HG03060 (cell line): ENCODE data around the gene LRRIQ1.
"Not testable (repeated sequence)": the region's sequence is repeated elsewhere in the genome, so short reads cannot be mapped to it uniquely, and the experiment has no call there.

Experiments
- ATAC-seq: cut with Tn5 transposase; IDR thresholded peaks from one replicate; pipeline ENCODE4 v1.9.1; 2021; ENCODE audit warnings: low read depth, moderate number of reproducible peaks; ENCODE audit not compliant: unreplicated experiment

Gene LRRIQ1

GRCh38 chr12:85036234-85036707 lies at the start of gene LRRIQ1, which contains the start of gene TSPAN19:
TSS of gene LRRIQ1 (plus strand) at chr12:85036351. CDS start at chr12:85038177, 1,826 bp downstream.
TSS of gene TSPAN19 (minus strand) at chr12:85036277. CDS start at chr12:85029946, 6,331 bp downstream.
- ATAC-seq = peak; percentile 96

GRCh38 chr12:84986586-84986985 lies 49.6 kb upstream of the LRRIQ1 start:
- ATAC-seq = no peak

DNA sequence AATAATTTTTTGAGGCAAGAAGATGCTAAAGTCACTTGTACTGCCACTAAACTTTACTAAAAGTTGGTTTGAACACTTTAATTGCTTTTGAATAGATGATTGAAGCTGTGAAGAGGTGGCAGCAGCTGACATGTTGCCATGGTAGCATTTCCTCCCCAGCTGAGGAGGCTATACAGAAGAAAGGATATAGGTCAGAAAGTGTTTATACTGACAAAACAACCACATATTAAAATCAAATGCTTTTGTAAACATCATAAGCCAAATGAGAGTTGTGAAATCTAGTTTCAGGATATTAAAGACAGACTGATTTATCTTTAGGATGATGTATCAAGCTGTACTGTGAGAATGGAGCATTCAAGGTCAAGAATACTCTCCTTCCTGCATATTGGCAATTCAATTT lies 41.7 kb upstream of the LRRIQ1 start:
- no peak for ATAC-seq

DNA sequence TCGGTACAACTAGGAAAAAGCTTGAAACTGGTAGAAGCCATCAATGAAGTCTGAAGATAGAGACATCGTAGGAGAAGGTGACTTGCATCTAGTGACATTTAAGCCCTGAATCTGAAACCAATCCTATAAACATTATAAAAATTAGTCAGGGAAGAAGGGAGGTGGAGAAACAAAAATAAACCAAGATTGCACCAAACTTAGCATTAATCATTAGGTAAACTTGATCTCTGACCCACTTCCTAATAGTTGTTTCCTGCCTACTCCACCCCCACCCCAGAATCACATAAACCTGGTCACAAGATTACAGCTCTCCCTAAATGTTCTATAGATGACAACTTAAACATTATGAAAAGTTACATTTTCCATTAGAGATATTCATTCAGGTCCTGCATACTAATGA lies 40.5 kb upstream of the LRRIQ1 start:
- ATAC-seq = no peak

DNA sequence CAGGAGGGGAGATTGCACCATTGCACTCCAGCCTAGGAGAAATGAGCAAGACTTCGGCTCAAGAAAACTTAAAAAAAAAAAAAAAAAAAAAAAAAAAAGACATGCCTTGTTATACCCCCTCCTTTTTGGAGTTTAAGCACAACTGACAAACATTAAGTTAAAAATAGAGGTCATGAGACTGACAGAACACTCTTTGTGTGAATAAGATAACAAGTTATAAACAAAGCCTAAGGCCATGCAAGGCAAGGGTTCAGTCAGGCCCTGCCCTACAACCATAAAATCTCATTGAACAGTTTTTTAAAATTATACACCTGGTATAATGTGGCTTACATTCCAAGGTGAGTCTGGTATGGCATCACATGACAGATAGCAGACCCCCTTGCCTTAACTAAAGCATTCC lies 39.4 kb upstream of the LRRIQ1 start:
- ATAC-seq = no peak

DNA sequence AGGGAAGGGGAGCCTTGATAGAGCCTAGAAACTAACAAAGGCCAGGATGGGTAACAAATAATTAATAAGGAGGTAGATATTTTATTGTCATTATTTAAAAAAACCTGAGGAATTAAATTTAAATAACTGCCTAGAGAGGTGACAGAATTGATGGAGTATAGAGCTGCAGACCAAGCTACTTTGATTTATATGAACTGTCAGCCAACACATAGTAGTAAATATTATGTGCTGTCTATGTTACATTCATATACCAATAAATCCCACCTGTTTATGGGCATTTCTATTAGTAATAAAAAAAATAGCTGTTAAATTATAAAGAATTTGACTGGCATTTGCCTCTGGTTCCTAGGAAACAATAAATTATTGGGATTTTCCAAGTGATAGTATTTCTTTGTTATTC lies 37.8 kb upstream of the LRRIQ1 start:
- no peak for ATAC-seq

DNA sequence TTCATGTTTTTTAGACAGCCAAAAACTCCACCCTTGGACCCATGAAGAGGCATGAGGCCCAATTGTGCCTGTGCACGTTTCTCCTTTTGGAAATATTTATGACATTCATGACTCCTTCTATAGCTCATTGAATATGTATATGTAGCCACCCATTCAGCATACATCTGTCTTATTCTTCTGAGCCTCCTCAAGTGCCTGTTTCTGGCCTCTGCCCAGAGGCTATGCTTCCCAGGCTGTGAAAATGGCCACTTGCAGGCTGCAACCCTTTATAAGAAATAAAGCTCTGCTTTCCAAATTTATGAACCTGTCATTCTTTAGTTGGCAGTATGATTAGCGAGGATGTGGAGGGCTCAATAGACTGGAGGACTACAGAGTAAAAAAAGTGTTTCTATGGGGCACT lies 35.4 kb upstream of the LRRIQ1 start:
- ATAC-seq = no peak

- ATAC-seq = no peak
These were observed 33.3 kb upstream of the LRRIQ1 start for GRCh38 chr12:85002778-85003296.

GRCh38 chr12:85004204-85004603 lies 31.9 kb upstream of the LRRIQ1 start:
- no peak for ATAC-seq

- not testable (repeated sequence) for ATAC-seq
These were observed 31.1 kb upstream of the LRRIQ1 start for GRCh38 chr12:85005047-85005446.

GRCh38 chr12:85005615-85006014 lies 30.5 kb upstream of the LRRIQ1 start:
- no peak for ATAC-seq

- ATAC-seq = no peak
These were observed 29.9 kb upstream of the LRRIQ1 start for GRCh38 chr12:85006206-85006605.

DNA sequence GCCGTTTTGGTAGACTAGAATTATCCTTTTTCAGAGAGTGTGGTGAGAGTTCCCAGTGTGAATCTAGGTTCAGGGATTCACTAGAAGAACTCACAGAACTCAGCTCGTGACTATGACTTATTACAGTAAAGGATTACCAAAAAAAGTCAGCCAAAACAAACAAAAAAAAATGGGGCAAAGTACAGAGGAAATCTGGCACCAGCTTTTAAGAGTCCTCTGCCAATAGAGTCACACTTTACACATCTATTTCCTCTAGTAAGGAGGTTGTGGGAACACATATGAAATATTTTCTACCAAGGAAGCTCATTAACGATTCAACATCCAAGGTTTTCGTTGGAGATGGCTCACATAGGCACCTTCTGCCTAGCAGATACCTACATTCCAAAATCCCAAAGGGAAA lies 28.3 kb upstream of the LRRIQ1 start:
- no peak for ATAC-seq

DNA sequence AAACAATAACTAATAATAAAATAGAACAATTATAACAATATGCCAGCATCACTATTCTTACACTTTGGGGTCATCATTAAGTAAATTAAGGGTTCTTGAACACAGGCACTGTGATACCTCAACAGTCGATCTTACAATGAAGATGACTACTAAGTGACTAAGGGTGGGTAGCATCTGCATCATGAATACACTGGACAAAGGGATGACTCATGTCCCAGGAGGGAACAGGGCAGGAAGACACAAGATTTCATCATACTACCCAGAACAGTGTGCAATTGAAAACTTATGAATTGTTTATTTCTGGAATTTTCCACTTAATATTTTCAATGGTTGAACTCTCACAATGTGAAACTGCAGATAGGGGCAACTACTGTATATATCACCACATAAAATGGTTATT lies 19.7 kb upstream of the LRRIQ1 start:
- no peak for ATAC-seq

GRCh38 chr12:85017133-85017532 lies 19.0 kb upstream of the LRRIQ1 start:
- no peak for ATAC-seq

GRCh38 chr12:85017618-85018017 lies 18.5 kb upstream of the LRRIQ1 start:
- ATAC-seq = no peak

GRCh38 chr12:85018098-85018497 lies 18.1 kb upstream of the LRRIQ1 start:
- no peak for ATAC-seq

GRCh38 chr12:85029456-85029855 lies 6.7 kb upstream of the LRRIQ1 start:
- ATAC-seq = no peak

DNA sequence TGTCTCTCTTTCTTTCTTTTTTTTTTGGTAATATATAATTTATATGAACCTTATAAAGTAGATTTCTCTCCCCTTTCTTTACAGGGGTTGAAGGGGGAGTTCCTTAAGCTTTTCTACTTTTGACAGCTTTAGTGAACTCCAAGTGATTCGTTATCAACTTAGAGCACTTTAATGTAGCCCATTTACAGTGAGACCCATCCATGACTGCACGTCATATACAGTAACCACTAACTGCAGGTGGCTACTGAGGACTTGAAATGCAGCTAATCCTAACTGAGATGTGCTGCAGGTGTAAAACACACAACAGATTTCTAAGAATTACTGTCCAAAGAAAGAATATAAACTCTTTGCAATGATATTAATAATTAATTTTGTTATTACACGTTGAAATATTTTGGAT lies 582 bp downstream of the LRRIQ1 start:
- ATAC-seq = no peak

DNA sequence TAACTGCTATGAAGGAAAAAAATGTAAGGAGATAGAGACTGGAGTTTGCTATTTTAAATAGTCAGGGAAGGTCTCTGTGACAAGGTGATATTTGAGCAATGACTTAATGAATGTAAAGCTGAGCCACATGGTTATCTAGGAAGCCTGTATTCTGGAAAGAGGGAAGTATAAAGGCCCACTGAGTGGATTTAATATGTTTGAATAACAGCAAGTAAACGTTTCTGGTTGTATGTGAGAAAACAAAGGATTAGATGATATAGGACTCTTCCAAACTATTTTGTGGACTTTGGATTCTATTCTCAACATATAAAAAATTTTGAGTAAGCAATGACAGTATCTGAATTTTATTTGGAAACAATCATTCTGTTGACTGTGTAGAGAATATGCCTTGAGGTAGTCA lies 5.2 kb downstream of the LRRIQ1 start:
- ATAC-seq = no peak

DNA sequence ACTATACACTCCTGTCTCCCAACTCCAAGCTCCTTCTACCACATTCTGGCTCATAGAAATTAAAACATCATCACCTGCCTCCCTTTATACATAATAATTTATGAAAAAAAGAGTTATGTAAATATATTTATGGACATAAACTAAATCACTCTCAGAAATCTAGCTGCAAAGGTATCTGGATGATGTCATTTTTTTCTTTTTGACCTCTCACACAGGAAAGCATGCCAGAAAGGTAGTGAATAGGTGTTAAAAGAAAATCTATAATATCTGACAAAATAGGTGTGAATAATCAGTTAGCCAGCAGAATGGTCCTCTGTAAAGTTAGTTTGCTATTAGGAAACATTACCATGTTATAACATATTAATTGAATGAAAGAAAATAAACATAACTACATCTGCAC lies 7.7 kb downstream of the LRRIQ1 start:
- no peak for ATAC-seq

GRCh38 chr12:85057370-85057963 lies 21.3 kb downstream of the LRRIQ1 start:
- peak; percentile 67 for ATAC-seq

DNA sequence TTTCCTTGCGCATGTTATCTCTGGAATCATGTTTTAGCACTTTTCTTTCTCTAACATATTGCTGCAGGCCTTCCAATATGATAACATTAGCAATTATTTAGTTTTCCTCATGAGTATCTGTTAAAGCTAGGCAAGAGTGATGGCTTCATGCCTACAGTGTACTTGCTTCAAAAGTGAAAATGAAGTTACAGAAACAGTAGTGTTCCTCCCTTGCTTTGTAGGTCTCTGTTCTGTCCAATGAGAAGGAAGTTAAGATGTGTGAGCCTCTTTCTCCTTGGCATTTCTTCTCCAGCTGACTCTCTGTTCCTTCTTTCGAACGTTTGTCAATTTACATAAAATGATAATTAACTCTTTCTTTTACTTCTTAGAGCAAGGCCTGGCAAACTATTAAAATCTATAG lies 22.2 kb downstream of the LRRIQ1 start:
- ATAC-seq = no peak
